ENCODE results near the gene PLVAP.
A peak's percentile ranks its signal among the peaks of the same experiment; 100 is the strongest.

Gene PLVAP

GRCh38 chr19:17321655-17322489, 55.3 kb downstream of the PLVAP start:
- H3K36me3 ChIP-seq (ENCODE audit: control insufficient read depth, insufficient read depth, low read length): peaks cover 24% of the 10 kb centered on the region
- no peak for DNase-seq
- H3K27me3 ChIP-seq (replicated peaks; ENCODE audit: control insufficient read depth, insufficient read depth, low read length, poor library complexity, severe bottlenecking): no peaks in the 10 kb centered on the region
- no peak overlapping the region for H3K4me3 ChIP-seq (ENCODE audit: insufficient read depth, low read depth, low read length, poor library complexity, severe bottlenecking)
- H3K4me1 ChIP-seq (ENCODE audit: control insufficient read depth, insufficient read depth, low read length, poor library complexity, severe bottlenecking): peaks cover 3% of the 10 kb centered on the region
- no peaks in the 10 kb centered on the region for H3K9me3 ChIP-seq (ENCODE audit: control insufficient read depth, low read length)
- no peak overlapping the region for H3K27ac ChIP-seq (ENCODE audit: insufficient read depth, low read length, poor library complexity, severe bottlenecking)

DNA sequence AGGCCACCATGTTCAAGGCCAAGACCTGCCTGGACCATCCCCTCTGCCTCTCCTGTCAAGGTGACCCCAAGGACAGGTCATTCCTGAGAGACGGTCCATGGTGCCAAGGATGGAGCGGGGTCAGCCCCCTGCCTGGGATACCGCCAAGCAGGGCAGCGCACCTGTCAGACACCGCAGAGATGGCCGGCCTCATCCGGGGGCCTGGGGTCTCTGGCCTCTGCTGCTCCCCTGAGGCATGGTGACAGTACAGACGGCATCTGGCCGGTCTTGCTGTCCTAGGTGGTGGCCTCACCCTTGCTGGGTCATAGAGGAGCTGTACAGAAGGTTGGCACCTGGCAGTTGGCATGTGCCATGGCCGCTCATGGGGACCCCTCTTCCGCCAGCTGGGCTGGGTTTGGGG, 56.7 kb downstream of the PLVAP start:
- no peaks in the 10 kb centered on the region for H3K27me3 ChIP-seq (replicated peaks; ENCODE audit: control insufficient read depth, insufficient read depth, low read length, poor library complexity, severe bottlenecking)
- H3K4me3 ChIP-seq (ENCODE audit: insufficient read depth, low read depth, low read length, poor library complexity, severe bottlenecking): no peak overlapping the region
- H3K27ac ChIP-seq (ENCODE audit: insufficient read depth, low read length, poor library complexity, severe bottlenecking): no peak overlapping the region
- H3K4me1 ChIP-seq (ENCODE audit: control insufficient read depth, insufficient read depth, low read length, poor library complexity, severe bottlenecking): peaks cover 3% of the 10 kb centered on the region
- no peak for DNase-seq
- peaks cover 31% of the 10 kb centered on the region for H3K36me3 ChIP-seq (ENCODE audit: control insufficient read depth, insufficient read depth, low read length)
- H3K9me3 ChIP-seq (ENCODE audit: control insufficient read depth, low read length): no peaks in the 10 kb centered on the region

DNA sequence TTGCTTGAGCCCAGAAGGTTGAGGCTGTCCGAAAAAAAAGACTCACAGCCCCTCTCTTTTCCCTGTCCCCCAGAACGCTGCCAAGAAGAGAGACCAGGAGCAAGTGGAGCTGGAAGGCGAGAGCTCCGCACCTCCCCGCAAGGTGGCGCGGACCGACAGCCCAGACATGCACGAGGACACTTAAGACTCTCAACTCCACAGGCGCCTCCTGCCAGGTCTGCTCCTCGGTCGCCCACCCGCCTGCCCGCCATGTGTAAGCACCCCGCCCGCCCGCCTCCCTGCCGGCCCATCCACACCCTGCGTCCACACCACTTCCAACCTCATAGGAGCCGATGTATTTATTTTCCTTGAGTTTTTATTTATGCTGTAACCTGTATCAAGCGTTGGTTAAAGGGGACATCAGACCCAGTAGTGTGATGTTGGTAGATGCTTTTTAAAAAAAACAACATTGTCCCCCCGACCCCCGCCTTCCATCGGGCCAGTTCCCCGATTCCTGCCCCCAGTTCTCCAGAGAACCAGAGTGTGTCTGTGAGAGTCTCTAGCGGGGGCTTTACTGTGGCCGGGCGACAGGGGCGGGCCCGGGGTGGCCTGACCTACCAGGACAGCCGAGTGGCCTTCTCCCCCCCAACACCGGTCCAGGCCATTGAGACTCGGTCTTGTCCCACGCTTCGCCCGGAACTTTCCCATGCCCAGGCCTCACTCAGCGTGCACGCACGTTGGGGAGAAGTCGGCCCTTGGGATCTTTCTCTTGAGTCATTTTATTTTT, 57.5 kb downstream of the PLVAP start:
- H3K36me3 ChIP-seq (ENCODE audit: control insufficient read depth, insufficient read depth, low read length): peaks cover 35% of the 10 kb centered on the region
- no peak for DNase-seq

DNA sequence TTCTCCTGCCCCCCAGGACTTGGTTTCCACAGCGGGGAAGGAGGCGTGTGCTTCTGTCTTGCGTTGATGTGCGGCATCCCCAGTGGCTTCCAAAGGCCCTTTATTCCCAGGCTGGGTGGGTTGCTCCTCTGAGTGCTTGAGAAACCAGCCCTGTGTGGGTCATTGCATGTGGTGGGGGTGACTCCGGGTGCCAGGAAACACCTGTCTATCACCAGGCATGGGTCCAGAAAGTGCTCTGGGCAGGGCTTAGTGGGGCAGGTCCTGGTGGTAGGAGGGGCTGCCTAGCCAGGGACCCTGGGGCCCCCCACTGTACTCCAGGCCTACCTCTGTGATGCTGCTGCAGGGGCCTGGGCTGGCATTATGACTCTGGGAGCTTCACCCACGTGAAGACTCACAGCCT, 58.2 kb downstream of the PLVAP start:
- Histone ChIP-seq H3K27ac (ENCODE audit: insufficient read depth, low read length, poor library complexity, severe bottlenecking) (no peak overlapping the region), H3K36me3 (ENCODE audit: control insufficient read depth, insufficient read depth, low read length) (peaks cover 42% of the 10 kb centered on the region), H3K27me3 (replicated peaks; ENCODE audit: control insufficient read depth, insufficient read depth, low read length, poor library complexity, severe bottlenecking) (no peaks in the 10 kb centered on the region), H3K9me3 (ENCODE audit: control insufficient read depth, low read length) (no peaks in the 10 kb centered on the region), H3K4me3 (ENCODE audit: insufficient read depth, low read depth, low read length, poor library complexity, severe bottlenecking) (no peak overlapping the region), H3K4me1 (ENCODE audit: control insufficient read depth, insufficient read depth, low read length, poor library complexity, severe bottlenecking) (peaks cover 3% of the 10 kb centered on the region)
- no peak for DNase-seq

More for the DNA sequence above, 57.5 kb downstream of the PLVAP start:
- H3K27ac ChIP-seq (ENCODE audit: insufficient read depth, low read length, poor library complexity, severe bottlenecking): no peak overlapping the region
- H3K9me3 ChIP-seq (ENCODE audit: control insufficient read depth, low read length): no peaks in the 10 kb centered on the region
- peaks cover 3% of the 10 kb centered on the region for H3K4me1 ChIP-seq (ENCODE audit: control insufficient read depth, insufficient read depth, low read length, poor library complexity, severe bottlenecking)
- no peaks in the 10 kb centered on the region for H3K27me3 ChIP-seq (replicated peaks; ENCODE audit: control insufficient read depth, insufficient read depth, low read length, poor library complexity, severe bottlenecking)
- no peak overlapping the region for H3K4me3 ChIP-seq (ENCODE audit: insufficient read depth, low read depth, low read length, poor library complexity, severe bottlenecking)

DNA sequence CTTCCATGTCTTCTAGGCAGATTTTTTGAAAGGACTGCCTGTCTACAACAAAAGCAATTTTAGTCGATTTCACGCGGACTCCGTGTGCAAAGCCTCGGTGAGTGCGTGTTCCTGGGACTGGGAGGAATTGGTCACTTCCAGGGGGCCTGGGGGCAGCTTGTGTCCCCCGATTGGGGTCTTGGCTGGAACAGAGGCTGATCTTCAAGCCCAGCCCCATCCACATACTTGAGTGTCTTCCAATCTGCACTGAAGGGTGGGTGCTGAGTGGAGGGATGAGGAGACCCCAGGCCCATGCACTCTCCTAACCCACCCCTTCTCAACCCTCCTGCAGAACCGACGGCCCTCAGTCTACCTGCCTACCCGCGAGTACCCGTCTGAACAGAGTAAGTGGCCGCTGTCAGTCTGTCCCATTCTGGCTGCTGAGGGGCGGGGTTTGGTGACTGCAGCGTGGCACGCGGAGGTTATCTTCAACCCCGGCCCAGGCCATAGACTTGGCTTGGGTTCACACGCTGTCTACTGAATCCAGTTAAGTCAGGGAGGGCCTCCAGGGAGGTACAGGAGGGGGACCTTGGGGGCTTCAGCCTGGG, 63.0 kb downstream of the PLVAP start:
- Histone ChIP-seq H3K27me3 (replicated peaks; ENCODE audit: control insufficient read depth, insufficient read depth, low read length, poor library complexity, severe bottlenecking) (no peaks in the 10 kb centered on the region), H3K9me3 (ENCODE audit: control insufficient read depth, low read length) (no peaks in the 10 kb centered on the region), H3K4me3 (ENCODE audit: insufficient read depth, low read depth, low read length, poor library complexity, severe bottlenecking) (no peak overlapping the region), H3K4me1 (ENCODE audit: control insufficient read depth, insufficient read depth, low read length, poor library complexity, severe bottlenecking) (peaks cover 12% of the 10 kb centered on the region), H3K36me3 (ENCODE audit: control insufficient read depth, insufficient read depth, low read length) (peaks cover 34% of the 10 kb centered on the region), H3K27ac (ENCODE audit: insufficient read depth, low read length, poor library complexity, severe bottlenecking) (no peak overlapping the region)
- DNase-seq: no peak

- H3K9me3 ChIP-seq (ENCODE audit: control insufficient read depth, low read length): no peaks in the 10 kb centered on the region
- no peaks in the 10 kb centered on the region for H3K27me3 ChIP-seq (replicated peaks; ENCODE audit: control insufficient read depth, insufficient read depth, low read length, poor library complexity, severe bottlenecking)
- no peak overlapping the region for H3K4me3 ChIP-seq (ENCODE audit: insufficient read depth, low read depth, low read length, poor library complexity, severe bottlenecking)
- no peak for DNase-seq
- peaks cover 29% of the 10 kb centered on the region for H3K36me3 ChIP-seq (ENCODE audit: control insufficient read depth, insufficient read depth, low read length)
- H3K4me1 ChIP-seq (ENCODE audit: control insufficient read depth, insufficient read depth, low read length, poor library complexity, severe bottlenecking): peaks cover 12% of the 10 kb centered on the region
- H3K27ac ChIP-seq (ENCODE audit: insufficient read depth, low read length, poor library complexity, severe bottlenecking): no peak overlapping the region
Observed at GRCh38 chr19:17312189-17313113, 64.7 kb downstream of the PLVAP start.

DNA sequence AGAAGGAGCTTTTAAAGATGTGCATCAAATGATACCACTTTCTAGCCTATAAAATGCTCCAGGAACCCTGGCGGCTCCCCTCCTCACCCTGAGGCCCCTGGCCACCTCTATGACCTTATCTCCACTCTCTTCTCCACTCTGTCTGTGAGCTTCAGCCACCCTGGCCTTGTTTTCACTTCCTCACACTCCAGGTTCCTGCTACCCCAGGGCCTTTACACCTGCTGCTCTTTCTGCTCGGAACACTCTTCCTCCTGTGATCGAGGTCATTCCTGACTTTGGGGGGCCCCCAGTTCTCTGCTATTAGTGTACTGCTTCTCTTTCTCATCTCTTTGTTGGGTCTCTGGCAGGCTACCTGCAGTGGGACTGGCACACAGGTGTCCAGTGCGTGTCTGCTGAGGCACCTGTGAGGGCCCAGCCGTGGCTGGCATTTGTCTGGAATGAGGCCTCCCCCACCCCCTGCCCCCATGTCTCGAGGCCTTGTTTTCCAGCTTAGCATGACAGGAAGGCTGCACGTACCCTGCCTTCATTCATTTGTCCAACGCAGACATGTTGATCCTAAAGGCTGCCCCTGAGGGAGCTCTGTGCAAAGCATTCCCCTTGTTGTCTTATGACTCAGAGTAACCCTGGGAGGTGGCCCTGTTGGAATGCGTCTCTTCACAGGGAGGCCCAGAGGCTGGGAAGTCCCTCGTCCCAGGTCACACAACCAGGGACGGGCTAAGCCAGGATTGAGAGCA, 65.5 kb downstream of the PLVAP start:
- no peak overlapping the region for H3K4me3 ChIP-seq (ENCODE audit: insufficient read depth, low read depth, low read length, poor library complexity, severe bottlenecking)
- H3K27me3 ChIP-seq (replicated peaks; ENCODE audit: control insufficient read depth, insufficient read depth, low read length, poor library complexity, severe bottlenecking): no peaks in the 10 kb centered on the region
- peaks cover 29% of the 10 kb centered on the region for H3K36me3 ChIP-seq (ENCODE audit: control insufficient read depth, insufficient read depth, low read length)
- DNase-seq: no peak
- no peak overlapping the region for H3K27ac ChIP-seq (ENCODE audit: insufficient read depth, low read length, poor library complexity, severe bottlenecking)
- H3K4me1 ChIP-seq (ENCODE audit: control insufficient read depth, insufficient read depth, low read length, poor library complexity, severe bottlenecking): peaks cover 15% of the 10 kb centered on the region
- H3K9me3 ChIP-seq (ENCODE audit: control insufficient read depth, low read length): no peaks in the 10 kb centered on the region

- Histone ChIP-seq H3K4me1 (ENCODE audit: control insufficient read depth, insufficient read depth, low read length, poor library complexity, severe bottlenecking) (peaks cover 26% of the 10 kb centered on the region), H3K27ac (ENCODE audit: insufficient read depth, low read length, poor library complexity, severe bottlenecking) (peak overlapping the region; percentile 83), H3K9me3 (ENCODE audit: control insufficient read depth, low read length) (no peaks in the 10 kb centered on the region), H3K27me3 (replicated peaks; ENCODE audit: control insufficient read depth, insufficient read depth, low read length, poor library complexity, severe bottlenecking) (no peaks in the 10 kb centered on the region), H3K36me3 (ENCODE audit: control insufficient read depth, insufficient read depth, low read length) (peaks cover 21% of the 10 kb centered on the region), H3K4me3 (ENCODE audit: insufficient read depth, low read depth, low read length, poor library complexity, severe bottlenecking) (peak overlapping the region; percentile 76)
- peak in 1 of 3 donors; percentile 16 for DNase-seq
Observed at GRCh38 chr19:17309965-17310461, 67.1 kb downstream of the PLVAP start.
